PFSK-1 (cell line): ENCODE data around the gene DDOST.

Experiments
- FOXP2 ChIP-seq: optimal IDR thresholded peaks from 2 replicates; pipeline ENCODE3; 2011; ENCODE audit warnings: borderline replicate concordance, control low read depth, inconsistent platforms; ENCODE audit not compliant: insufficient read depth; ENCODE audit errors: extremely low read length, extremely low read depth
- POLR2AphosphoS5 ChIP-seq: IDR thresholded peaks from 2 replicates; pipeline ENCODE4 v1.6.1; 2012; ENCODE audit warnings: low read depth, mild to moderate bottlenecking, control low read depth, low read length, moderate library complexity
- REST ChIP-seq, 2 experiments: IDR thresholded peaks; 2 replicates each; pipeline versions ENCODE4 v1.6.1 to v1.8.0; 2011 to 2012; ENCODE audit warnings: low read depth in 2 of 2, low read length in 2 of 2, control low read depth in 1 of 2, inconsistent platforms in 1 of 2, mild to moderate bottlenecking in 1 of 2, moderate library complexity in 1 of 2; ENCODE audit not compliant: insufficient read depth in 1 of 2
- SIN3A ChIP-seq: IDR thresholded peaks from 2 replicates; pipeline ENCODE4 v1.6.1; 2012; ENCODE audit warnings: mild to moderate bottlenecking, low read length, moderate library complexity, borderline replicate concordance; ENCODE audit not compliant: insufficient read depth
- TAF1 ChIP-seq: IDR thresholded peaks from 2 replicates; pipeline ENCODE4 v1.6.1; 2012; ENCODE audit warnings: low read length, control low read depth, borderline replicate concordance; ENCODE audit not compliant: insufficient read depth

Gene DDOST

GRCh38 chr1:20625176-20626097, 35.7 kb downstream of the DDOST start:
- TF ChIP-seq POLR2AphosphoS5 (no peak), TAF1 (no peak), SIN3A (no peak), FOXP2 (no peak), REST (IDR thresholded peaks at IDR 0.05; ENCODE audit: insufficient read depth in 1 of 2, low read depth in 2 of 2, low read length in 2 of 2) (no peak)

GRCh38 chr1:20624709-20625108, 36.5 kb downstream of the DDOST start:
- TF ChIP-seq REST (IDR thresholded peaks at IDR 0.05; ENCODE audit: insufficient read depth in 1 of 2, low read depth in 2 of 2, low read length in 2 of 2) (no peak), FOXP2 (no peak), TAF1 (no peak), SIN3A (no peak), POLR2AphosphoS5 (no peak)

GRCh38 chr1:20621012-20621411, 40.2 kb downstream of the DDOST start:
- TF ChIP-seq POLR2AphosphoS5: no peak
- TF ChIP-seq TAF1: no peak
- no peak for TF ChIP-seq FOXP2
- TF ChIP-seq REST (IDR thresholded peaks at IDR 0.05; ENCODE audit: insufficient read depth in 1 of 2, low read depth in 2 of 2, low read length in 2 of 2): no peak
- TF ChIP-seq SIN3A: no peak

- TF ChIP-seq FOXP2: no peak
- TF ChIP-seq REST (IDR thresholded peaks at IDR 0.05; ENCODE audit: insufficient read depth in 1 of 2, low read depth in 2 of 2, low read length in 2 of 2): no peak
- TF ChIP-seq POLR2AphosphoS5: no peak
- TF ChIP-seq TAF1: no peak
- no peak for TF ChIP-seq SIN3A
Observed at GRCh38 chr1:20619999-20620398, 41.2 kb downstream of the DDOST start.
